K562 (cell line): Measurements from ENCODE around the gene NFILZ. TPM values are rescaled to one million over a fixed set of nuclear protein-coding genes. Genes with fewer than 3 reads are reported as not detected.

Experiments
- ARNT ChIP-seq, 2 experiments: fragments of 450-650 bp; IDR thresholded peaks; 2 replicates each; pipeline ENCODE4 v1.6.1; 2016; ENCODE audit warnings: mild to moderate bottlenecking in 1 of 2
- CAMTA2 ChIP-seq: fragments of 250-450 bp; sonication (Bioruptor Pico); conservative IDR thresholded peaks from 2 replicates; pipeline ENCODE4 v1.5.1; 2022
- CBFA2T3 ChIP-seq: fragments of 450-650 bp; IDR thresholded peaks from 2 replicates; pipeline ENCODE4 v1.6.1; 2017
- DMBX1 ChIP-seq: fragments of 250-450 bp; sonication (Bioruptor Pico); IDR thresholded peaks from 2 replicates; pipeline ENCODE4 v1.8.0; 2022; ENCODE audit warnings: inconsistent platforms, mild to moderate bottlenecking, moderate library complexity, borderline replicate concordance
- ETV5 ChIP-seq: sonication (generic); formaldehyde crosslinking; IDR thresholded peaks from 2 replicates; pipeline ENCODE4 v1.4.0; 2020; ENCODE audit warnings: low read depth, mild to moderate bottlenecking, missing genetic modification reagents
- KDM2B ChIP-seq: fragments of 250-450 bp; sonication (Bioruptor Pico); IDR thresholded peaks from 2 replicates; pipeline ENCODE4 v1.8.0; 2021; ENCODE audit warnings: mild to moderate bottlenecking, moderate library complexity
- KLF16 ChIP-seq: IDR thresholded peaks from 2 replicates; pipeline ENCODE4 v1.6.1; 2016; ENCODE audit warnings: antibody characterized with exemption
- PML ChIP-seq: IDR thresholded peaks from 2 replicates; pipeline ENCODE4 v1.6.1; 2012; ENCODE audit warnings: low read length, inconsistent platforms
- RB1 ChIP-seq: fragments of 450-650 bp; IDR thresholded peaks from 2 replicates; pipeline ENCODE4 v1.6.1; 2017; ENCODE audit warnings: low read depth, mild to moderate bottlenecking
- SMC3 ChIP-seq: conservative IDR thresholded peaks from 2 replicates; pipeline ENCODE4 v1.6.1; 2011; ENCODE audit warnings: low read depth, low read length, improper control_type of control experiment; ENCODE audit not compliant: insufficient read depth
- SP1 ChIP-seq: sonication (generic); formaldehyde crosslinking; IDR thresholded peaks from 2 replicates; pipeline ENCODE4 v1.8.1; 2022; ENCODE audit warnings: mild to moderate bottlenecking, missing genetic modification reagents
- TBP ChIP-seq: optimal IDR thresholded peaks from 2 replicates; pipeline ENCODE3; 2011; ENCODE audit warnings: low read depth, low read length, improper control_type of control experiment
- ZNF592 ChIP-seq: fragments of 450-650 bp; IDR thresholded peaks from 2 replicates; pipeline ENCODE4 v1.6.1; 2017; ENCODE audit warnings: antibody characterized with exemption, mild to moderate bottlenecking
- polyA plus RNA-seq, 8 experiments: library from polyadenylated mRNA; depleted of rRNA in 4 of 8; stranded (reverse) in 5 of 8; unstranded in 3 of 8; fragments of >200 nt; fragmentation: Nextera tagmentation in 2 of 8; fragmentation: Illumina TruSeq in 1 of 8; extraction: Ambion mirVana in 2 of 8; extraction: Trizol in 1 of 8; gene quantifications; 2 replicates each; pipeline versions ENCODE4 v1.2.1 to v1.2.3, GENCODE V29; 2011 to 2014; ENCODE audit warnings: inconsistent platforms in 1 of 8, missing spikeins in 1 of 8
- total RNA-seq, 7 experiments: library from RNA; depleted of rRNA in 6 of 7; stranded (reverse); fragments of >200 nt in 6 of 7; fragmentation: Illumina TruSeq in 2 of 7; extraction: Trizol in 2 of 7; gene quantifications; 2 replicates each; pipeline versions ENCODE4 v1.2.1 to v1.2.3, GENCODE V29; 2011 to 2021; ENCODE audit warnings: low replicate concordance in 1 of 7
- TF ChIP-seq, protein P1 (sequence below): IDR thresholded peaks from 2 replicates; pipeline ENCODE4 v1.6.1; 2011; ENCODE audit warnings: borderline replicate concordance, low read depth, mild to moderate bottlenecking, moderate library complexity, low read length; ENCODE audit not compliant: insufficient read depth, poor library complexity, severe bottlenecking
- TF ChIP-seq, protein P2 (sequence below): fragments of 450-650 bp; formaldehyde crosslinking; IDR thresholded peaks from 2 replicates; pipeline ENCODE4 v1.4.0; 2020; ENCODE audit warnings: mild to moderate bottlenecking, moderate library complexity

Gene NFILZ
- total and polyA plus RNA-seq, 9 of the 15 experiments (the other 6 are each of a cell fraction or from before 2014, with no cell fraction given): not detected

GRCh38 chr19:8580710-8581281, 49.6 kb upstream of the NFILZ start (continued):
- TF ChIP-seq DMBX1 (CRISPR knock-in tag): 0 out of 2 replicates have a peak, but pooled peaks have one; percentile 32
- TF ChIP-seq ZNF592: no peak
- TF ChIP-seq, protein P1, sequence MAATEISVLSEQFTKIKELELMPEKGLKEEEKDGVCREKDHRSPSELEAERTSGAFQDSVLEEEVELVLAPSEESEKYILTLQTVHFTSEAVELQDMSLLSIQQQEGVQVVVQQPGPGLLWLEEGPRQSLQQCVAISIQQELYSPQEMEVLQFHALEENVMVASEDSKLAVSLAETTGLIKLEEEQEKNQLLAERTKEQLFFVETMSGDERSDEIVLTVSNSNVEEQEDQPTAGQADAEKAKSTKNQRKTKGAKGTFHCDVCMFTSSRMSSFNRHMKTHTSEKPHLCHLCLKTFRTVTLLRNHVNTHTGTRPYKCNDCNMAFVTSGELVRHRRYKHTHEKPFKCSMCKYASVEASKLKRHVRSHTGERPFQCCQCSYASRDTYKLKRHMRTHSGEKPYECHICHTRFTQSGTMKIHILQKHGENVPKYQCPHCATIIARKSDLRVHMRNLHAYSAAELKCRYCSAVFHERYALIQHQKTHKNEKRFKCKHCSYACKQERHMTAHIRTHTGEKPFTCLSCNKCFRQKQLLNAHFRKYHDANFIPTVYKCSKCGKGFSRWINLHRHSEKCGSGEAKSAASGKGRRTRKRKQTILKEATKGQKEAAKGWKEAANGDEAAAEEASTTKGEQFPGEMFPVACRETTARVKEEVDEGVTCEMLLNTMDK: peak; percentile 71
- peak; percentile 94 for TF ChIP-seq RB1
- TF ChIP-seq CBFA2T3: peak; percentile 37; the same call in 1 of the 2 replicates
- 0 out of 4 replicates have a peak, but pooled peaks of 1 of the 2 experiments have one; percentile 36 for TF ChIP-seq ARNT (IDR thresholded peaks at IDR 0.05)
- TF ChIP-seq SMC3: peak; percentile 98
- no peak for TF ChIP-seq KDM2B (CRISPR knock-in tag)
- no peak for TF ChIP-seq PML
- TF ChIP-seq KLF16: peak; percentile 78
- peak; percentile 46; the same call in 1 of the 2 replicates for TF ChIP-seq CAMTA2 (CRISPR knock-in tag)
- peak; percentile 72 for TF ChIP-seq ETV5 (CRISPR knock-in tag)
- TF ChIP-seq, protein P2, sequence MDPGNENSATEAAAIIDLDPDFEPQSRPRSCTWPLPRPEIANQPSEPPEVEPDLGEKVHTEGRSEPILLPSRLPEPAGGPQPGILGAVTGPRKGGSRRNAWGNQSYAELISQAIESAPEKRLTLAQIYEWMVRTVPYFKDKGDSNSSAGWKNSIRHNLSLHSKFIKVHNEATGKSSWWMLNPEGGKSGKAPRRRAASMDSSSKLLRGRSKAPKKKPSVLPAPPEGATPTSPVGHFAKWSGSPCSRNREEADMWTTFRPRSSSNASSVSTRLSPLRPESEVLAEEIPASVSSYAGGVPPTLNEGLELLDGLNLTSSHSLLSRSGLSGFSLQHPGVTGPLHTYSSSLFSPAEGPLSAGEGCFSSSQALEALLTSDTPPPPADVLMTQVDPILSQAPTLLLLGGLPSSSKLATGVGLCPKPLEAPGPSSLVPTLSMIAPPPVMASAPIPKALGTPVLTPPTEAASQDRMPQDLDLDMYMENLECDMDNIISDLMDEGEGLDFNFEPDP (CRISPR knock-in tag): no peak
- TF ChIP-seq SP1 (CRISPR knock-in tag): peak; percentile 61; the same call in 1 of the 2 replicates
- peak; percentile 18 for TF ChIP-seq TBP
